CD4-positive, alpha-beta memory T cell (primary cell): ENCODE measurements around the gene DCAF4L1. TPM values are rescaled to one million over a fixed set of nuclear protein-coding genes. Genes with fewer than 3 reads are reported as not detected.

Experiments
- CTCF ChIA-PET: fragments of 350-600 bp; sonication (Branson Sonifier 250); formaldehyde crosslinking; loops from one replicate; lab custom pipeline; 2021; ENCODE audit warnings: inconsistent platforms; ENCODE audit not compliant: partially characterized antibody; lab: Charles Lee
- POLR2A ChIA-PET: fragments of 350-600 bp; sonication (Branson Sonifier 250); formaldehyde crosslinking; loops from one replicate; lab custom pipeline; 2021; ENCODE audit not compliant: partially characterized antibody; lab: Charles Lee
- DNase-seq, 5 donors: peaks; one replicate each; pipeline versions ENCODE4 v3.0.0 to v3.0.0-alpha.2; 2020 to 2022; ENCODE audit warnings: mixed read lengths in 1 of 5
- H3K27ac ChIP-seq: one replicate; pipeline ENCODE4 v1.7.0; 2013; ENCODE audit warnings: low read depth, low read length
- H3K27me3 ChIP-seq: 2 replicates; pipeline ENCODE4 v1.7.0; 2013; ENCODE audit warnings: mild to moderate bottlenecking, low read length, moderate library complexity; ENCODE audit not compliant: insufficient read depth
- H3K36me3 ChIP-seq: 2 replicates; pipeline ENCODE4 v1.7.0; 2013; ENCODE audit warnings: mild to moderate bottlenecking, low read length, moderate library complexity; ENCODE audit not compliant: insufficient read depth
- H3K4me1 ChIP-seq: 2 replicates; pipeline ENCODE4 v1.7.0; 2013; ENCODE audit warnings: mild to moderate bottlenecking, low read length, moderate library complexity; ENCODE audit not compliant: insufficient read depth
- H3K4me3 ChIP-seq, 2 donors: one replicate each; pipeline ENCODE4 v1.7.0; 2013; ENCODE audit warnings: low read length in 2 of 2, mild to moderate bottlenecking in 1 of 2
- H3K9me3 ChIP-seq, 2 donors: one replicate each; pipeline ENCODE4 v1.7.0; 2013; ENCODE audit warnings: low read length in 2 of 2, control low read depth in 1 of 2; ENCODE audit not compliant: control insufficient read depth in 1 of 2
- H3K27ac Mint-ChIP-seq, 7 donors: one replicate each; pipeline ENCODE4 v1.8.0; 2020 to 2021; ENCODE audit warnings: mixed read lengths in 7 of 7, mild to moderate bottlenecking in 6 of 7, inconsistent platforms in 3 of 7, moderate library complexity in 3 of 7
- H3K27me3 Mint-ChIP-seq, 2 donors: one replicate each; pipeline ENCODE4 v1.8.0; 2020 to 2021; ENCODE audit warnings: mixed read lengths in 2 of 2
- H3K36me3 Mint-ChIP-seq, 2 donors: one replicate each; pipeline ENCODE4 v1.8.0; 2020 to 2021; ENCODE audit warnings: mixed read lengths in 2 of 2, inconsistent platforms in 1 of 2, mild to moderate bottlenecking in 1 of 2
- H3K4me1 Mint-ChIP-seq, 4 donors: one replicate each; pipeline ENCODE4 v1.8.0; 2020 to 2021; ENCODE audit warnings: mixed read lengths in 4 of 4, mild to moderate bottlenecking in 1 of 4
- H3K4me3 Mint-ChIP-seq, 8 donors: one replicate each; pipeline ENCODE4 v1.8.0; 2020 to 2021; ENCODE audit warnings: mixed read lengths in 8 of 8, mild to moderate bottlenecking in 7 of 8, moderate library complexity in 6 of 8, inconsistent platforms in 3 of 8
- H3K9me3 Mint-ChIP-seq, 8 donors: one replicate each; pipeline ENCODE4 v1.8.0; 2020 to 2021; ENCODE audit warnings: mixed read lengths in 8 of 8, mild to moderate bottlenecking in 5 of 8, inconsistent platforms in 3 of 8, moderate library complexity in 1 of 8
- intact Hi-C: fragments of 100-400 bp; cut with micrococcal nuclease; formaldehyde crosslinking; loops from one replicate; pipeline ENCODE4 v1.15.1; 2023
- polyA plus RNA-seq, 2 donors: library from polyadenylated mRNA; unstranded; fragments of 300-500 nt; fragmentation: Illumina TruSeq; gene quantifications; one replicate each; pipeline ENCODE4 v1.2.3, GENCODE V29; 2021
- total RNA-seq, 2 experiments: library from RNA; stranded (reverse); gene quantifications; one replicate each; pipeline ENCODE4 v1.2.3, GENCODE V29; 2021

The DCAF4L1 gene
- total and polyA plus RNA-seq, 4 experiments from 2014 or later = 0.32 to 0.42 TPM; not detected in 2

DNA sequence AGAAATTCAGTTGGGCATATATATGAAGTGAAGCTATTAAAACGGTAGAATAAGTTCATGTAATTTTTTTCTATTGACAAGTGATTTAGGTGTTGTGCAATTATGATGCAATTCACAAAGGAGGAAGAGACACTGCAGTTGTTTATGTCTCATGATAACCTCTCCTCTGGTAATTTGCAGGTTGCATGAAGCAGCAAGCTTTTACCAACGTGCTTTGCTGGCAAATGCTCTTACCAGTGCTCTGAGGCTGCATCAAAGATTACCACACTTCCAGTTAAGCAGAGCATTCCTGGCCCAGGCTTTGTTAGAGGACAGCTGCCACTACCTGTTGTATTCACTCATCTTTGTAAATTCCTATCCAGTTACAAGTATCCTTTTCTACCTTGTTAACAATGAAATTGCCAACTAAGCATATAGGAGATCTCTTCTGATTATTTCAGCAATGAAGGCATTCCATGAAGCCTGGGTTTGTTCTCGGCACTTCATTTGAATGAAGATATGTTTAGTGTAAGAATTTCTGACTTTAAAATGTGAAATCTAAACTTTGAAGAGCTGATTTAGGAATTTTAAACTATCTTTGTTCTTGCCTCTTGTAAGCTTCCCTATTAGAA is 42.4 kb upstream of the DCAF4L1 start:
- no peak for DNase-seq
- Histone ChIP-seq H3K27ac (no peak overlapping the region), H3K4me1 (peaks cover 40% of the 10 kb centered on the region), H3K4me3 (no peak overlapping the region), H3K9me3 (no peaks in the 10 kb centered on the region), H3K27me3 (no peaks in the 10 kb centered on the region), H3K36me3 (peaks cover 8% of the 10 kb centered on the region)
- H3K9me3 Mint-ChIP-seq = no peaks in the 10 kb centered on the region
- POLR2A ChIA-PET = no interaction called here
- peaks cover 28 to 52% of the 10 kb centered on the region in 2 donors for H3K36me3 Mint-ChIP-seq
- CTCF ChIA-PET = no interaction called here
- H3K4me3 Mint-ChIP-seq = no peak overlapping the region
- H3K4me1 Mint-ChIP-seq = peaks cover 33 to 60% (median 41%) of the 10 kb centered on the region in 4 donors
- intact Hi-C loops = no loop called here
- no peaks in the 10 kb centered on the region for H3K27me3 Mint-ChIP-seq
- no peak overlapping the region for H3K27ac Mint-ChIP-seq

DNA sequence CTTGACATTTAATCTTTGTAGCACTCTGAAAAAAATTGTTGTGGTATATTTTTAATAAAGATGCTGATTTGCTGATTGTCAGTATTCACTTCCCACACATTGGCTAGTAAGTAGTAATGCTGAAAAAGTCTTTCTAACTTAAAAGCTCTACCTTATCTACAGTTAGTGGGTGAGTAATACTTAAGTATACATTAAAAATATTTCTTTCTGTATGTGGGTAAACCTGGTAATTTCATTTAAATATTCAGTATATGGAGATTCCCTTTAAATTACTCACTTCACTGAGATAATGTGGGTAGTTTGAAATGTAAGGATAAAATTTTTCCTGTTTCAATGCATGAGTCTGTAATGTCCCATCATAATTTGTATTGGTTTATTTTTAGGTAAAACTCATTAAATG is 40.7 kb upstream of the DCAF4L1 start:
- no peak for DNase-seq
- Mint-ChIP-seq H3K4me1 (peaks cover 21 to 44% (median 27%) of the 10 kb centered on the region in 4 donors), H3K27ac (no peak overlapping the region), H3K36me3 (peaks cover 35 to 56% of the 10 kb centered on the region in 2 donors), H3K27me3 (no peaks in the 10 kb centered on the region), H3K4me3 (no peak overlapping the region), H3K9me3 (no peaks in the 10 kb centered on the region)
- Histone ChIP-seq H3K4me3 (no peak overlapping the region), H3K27ac (no peak overlapping the region), H3K36me3 (peaks cover 16% of the 10 kb centered on the region), H3K4me1 (peaks cover 29% of the 10 kb centered on the region), H3K9me3 (no peaks in the 10 kb centered on the region), H3K27me3 (no peaks in the 10 kb centered on the region)
- CTCF ChIA-PET = no interaction called here
- intact Hi-C loops = no loop called here
- POLR2A ChIA-PET = no interaction called here

- DNase-seq = no peak
- intact Hi-C loops = no loop called here
- H3K27ac Mint-ChIP-seq = no peak overlapping the region
- no peak overlapping the region for H3K27ac ChIP-seq
- no peak overlapping the region for H3K4me3 ChIP-seq
- ChIA-PET POLR2A (no interaction called here), CTCF (no interaction called here)
- H3K36me3 Mint-ChIP-seq = peaks cover 37 to 60% of the 10 kb centered on the region in 2 donors
- no peaks in the 10 kb centered on the region for H3K27me3 ChIP-seq
- H3K36me3 ChIP-seq = peaks cover 16% of the 10 kb centered on the region
- no peaks in the 10 kb centered on the region for H3K9me3 ChIP-seq
- peaks cover 7 to 23% (median 11%) of the 10 kb centered on the region in 4 donors for H3K4me1 Mint-ChIP-seq
- H3K9me3 Mint-ChIP-seq = no peaks in the 10 kb centered on the region
- H3K27me3 Mint-ChIP-seq = no peaks in the 10 kb centered on the region
- peaks cover 3% of the 10 kb centered on the region for H3K4me1 ChIP-seq
- no peak overlapping the region for H3K4me3 Mint-ChIP-seq
Observed at GRCh38 chr4:41943506-41943905, 38.0 kb upstream of the DCAF4L1 start.

DNA sequence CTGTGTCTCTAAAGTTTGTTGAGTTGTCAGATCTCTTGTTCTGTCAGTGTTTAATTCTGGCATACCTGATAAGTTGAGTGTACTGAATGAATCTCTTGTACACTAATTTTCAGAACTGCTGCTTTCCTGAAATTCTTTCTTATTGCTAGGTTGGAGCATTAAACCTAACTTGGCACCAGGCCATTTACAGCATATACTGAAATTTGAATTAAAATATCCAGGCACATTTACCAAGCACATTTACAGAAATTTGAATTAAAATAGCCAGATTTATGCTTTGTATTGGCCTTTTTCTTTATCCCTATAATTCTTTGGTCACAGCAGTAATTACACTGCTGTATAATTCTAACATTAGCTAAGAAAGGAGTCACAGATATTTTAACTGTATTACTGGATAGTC is 37.5 kb upstream of the DCAF4L1 start:
- no peaks in the 10 kb centered on the region for H3K27me3 Mint-ChIP-seq

DNA sequence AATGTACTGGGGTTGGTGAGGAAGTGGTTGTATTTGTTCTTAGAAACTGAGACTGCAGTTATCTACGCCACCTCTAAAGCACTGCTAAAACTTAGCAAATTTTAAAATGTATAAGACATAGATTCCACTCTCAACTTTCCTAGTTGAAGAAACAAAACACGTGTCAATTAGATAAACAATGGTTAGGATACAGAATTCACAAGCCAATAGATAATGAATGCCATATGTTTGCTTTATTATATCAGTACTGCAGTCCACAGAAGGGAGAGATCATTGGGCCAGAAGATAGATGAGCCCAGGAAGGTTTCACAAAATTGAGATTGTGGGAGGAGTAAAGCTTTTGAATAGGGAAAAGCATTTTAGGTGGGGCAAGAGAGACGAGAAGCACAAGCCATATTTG is 32.0 kb upstream of the DCAF4L1 start:
- CTCF ChIA-PET = interaction anchor here (1.5 kb wide), 1 partner anchor 67 kb away, joined by 4 read pairs; no protein-coding TSS in a partner anchor
- H3K36me3 ChIP-seq = peaks cover 40% of the 10 kb centered on the region
- peaks cover 51 to 67% of the 10 kb centered on the region in 2 donors for H3K36me3 Mint-ChIP-seq
- no peak overlapping the region for H3K27ac ChIP-seq
- H3K27me3 ChIP-seq = no peaks in the 10 kb centered on the region
- H3K9me3 ChIP-seq = no peaks in the 10 kb centered on the region
- H3K4me3 Mint-ChIP-seq = no peak overlapping the region
- DNase-seq = no peak
- H3K4me1 ChIP-seq = no peaks in the 10 kb centered on the region
- intact Hi-C loops = no loop called here
- H3K4me3 ChIP-seq = no peak overlapping the region
- H3K27me3 Mint-ChIP-seq = no peaks in the 10 kb centered on the region
- H3K4me1 Mint-ChIP-seq = peaks cover 0 to 8% (median 5%) of the 10 kb centered on the region in 4 donors
- POLR2A ChIA-PET = no interaction called here
- H3K27ac Mint-ChIP-seq = no peak overlapping the region
- H3K9me3 Mint-ChIP-seq = no peaks in the 10 kb centered on the region

More for the DNA sequence above, 37.5 kb upstream of the DCAF4L1 start:
- H3K4me1 Mint-ChIP-seq = peaks cover 5 to 17% (median 9%) of the 10 kb centered on the region in 4 donors
- intact Hi-C loops = no loop called here
- Histone ChIP-seq H3K27me3 (no peaks in the 10 kb centered on the region), H3K27ac (no peak overlapping the region), H3K4me1 (peaks cover 2% of the 10 kb centered on the region), H3K4me3 (no peak overlapping the region), H3K36me3 (peaks cover 15% of the 10 kb centered on the region), H3K9me3 (no peaks in the 10 kb centered on the region)
- peaks cover 36 to 57% of the 10 kb centered on the region in 2 donors for H3K36me3 Mint-ChIP-seq
- H3K27ac Mint-ChIP-seq = no peak overlapping the region
- POLR2A ChIA-PET = no interaction called here
- H3K9me3 Mint-ChIP-seq = no peaks in the 10 kb centered on the region
- no peak for DNase-seq
- CTCF ChIA-PET = no interaction called here
- no peak overlapping the region for H3K4me3 Mint-ChIP-seq

DNA sequence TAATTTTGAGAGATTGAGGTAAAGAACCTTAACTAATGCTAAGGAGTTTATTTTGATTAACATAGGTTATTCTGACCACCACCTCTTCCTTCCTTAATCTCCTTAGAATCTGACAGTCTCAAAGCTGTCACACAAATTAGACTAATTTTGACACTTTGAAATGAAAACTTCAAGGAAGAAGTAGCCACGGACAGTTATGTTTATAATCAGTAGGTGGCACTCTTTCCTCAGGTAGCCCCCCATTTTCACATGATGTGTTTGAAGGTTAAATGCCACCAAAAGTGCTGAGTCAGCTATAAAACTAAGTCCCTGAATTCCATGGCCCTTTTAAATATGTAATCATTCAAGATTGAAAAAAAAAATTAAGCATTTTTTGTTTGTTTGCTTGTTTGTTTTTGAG is 23.9 kb upstream of the DCAF4L1 start:
- ChIA-PET CTCF (interaction anchor here (0.8 to 1.2 kb wide), 2 partner anchors 9 to 38 kb away, joined by 3 read pairs; no protein-coding TSS in a partner anchor), POLR2A (no interaction called here)
- intact Hi-C loops = loop anchor here (2.0 to 10.0 kb wide), 2 partner anchors 327 to 563 kb away; no protein-coding TSS in a partner anchor
- Histone ChIP-seq H3K4me3 (no peak overlapping the region), H3K9me3 (no peaks in the 10 kb centered on the region), H3K36me3 (peaks cover 25% of the 10 kb centered on the region), H3K27ac (no peak overlapping the region), H3K4me1 (no peaks in the 10 kb centered on the region), H3K27me3 (no peaks in the 10 kb centered on the region)
- Mint-ChIP-seq H3K27me3 (no peaks in the 10 kb centered on the region), H3K4me3 (no peak overlapping the region), H3K9me3 (no peaks in the 10 kb centered on the region), H3K4me1 (no peaks in the 10 kb centered on the region), H3K36me3 (peaks cover 21 to 27% of the 10 kb centered on the region in 2 donors), H3K27ac (peak overlapping the region in 1 of 7 donors; percentile 22)
- DNase-seq = peak in 3 of 5 donors; percentile 2 to 10 (median 7)

DNA sequence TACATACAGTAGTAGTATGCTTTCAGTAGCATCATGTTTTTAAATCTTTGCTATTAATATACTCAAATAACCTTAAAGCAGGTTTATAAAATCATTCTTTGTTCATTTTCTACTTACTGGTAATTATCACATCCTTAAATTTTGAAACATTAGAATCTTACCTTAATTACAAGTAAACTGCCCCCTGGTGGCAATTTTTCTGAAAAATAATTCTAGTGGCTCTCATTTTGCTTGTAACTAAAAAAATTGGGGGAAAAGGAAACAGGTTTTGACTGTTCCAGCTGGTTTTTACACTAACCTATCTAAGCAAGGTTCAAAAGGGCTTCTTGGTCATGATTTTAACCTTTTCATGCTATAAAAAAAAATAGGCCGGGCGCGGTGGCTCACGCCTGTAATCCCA is 18.5 kb upstream of the DCAF4L1 start:
- intact Hi-C loops = loop anchor here (10.0 kb wide), 1 partner anchor 902 kb away; no protein-coding TSS in a partner anchor
- Mint-ChIP-seq H3K4me3 (no peak overlapping the region), H3K27ac (no peak overlapping the region)

More for the DNA sequence above, 18.5 kb upstream of the DCAF4L1 start:
- Mint-ChIP-seq H3K36me3 (peaks cover 0 to 2% of the 10 kb centered on the region in 2 donors), H3K4me1 (no peaks in the 10 kb centered on the region), H3K9me3 (peaks cover 0 to 6% (median 4%) of the 10 kb centered on the region in 8 donors), H3K27me3 (no peaks in the 10 kb centered on the region)
- DNase-seq = peak in 3 of 5 donors; percentile 14 to 22 (median 19)
- no peaks in the 10 kb centered on the region for H3K36me3 ChIP-seq
- H3K27me3 ChIP-seq = no peaks in the 10 kb centered on the region
- H3K4me1 ChIP-seq = no peaks in the 10 kb centered on the region
- no peaks in the 10 kb centered on the region for H3K9me3 ChIP-seq
- no peak overlapping the region for H3K27ac ChIP-seq
- ChIA-PET POLR2A (no interaction called here), CTCF (interaction anchor here (1.2 to 1.4 kb wide), 2 partner anchors 13 to 22 kb away, joined by 3 to 4 read pairs; no protein-coding TSS in a partner anchor)
- H3K4me3 ChIP-seq = no peak overlapping the region
